RWPE1 (cell line): ENCODE data around the gene HES5.

Experiments
- CTCF ChIA-PET: fragments of 350-600 bp; sonication (Branson Sonifier 250); formaldehyde crosslinking; extraction: SDS; loops from one replicate; lab custom pipeline; 2021; lab: Yijun Ruan, JAX
- POLR2A ChIA-PET: fragments of 400-600 bp; formaldehyde crosslinking; extraction: SDS; loops from one replicate; lab custom pipeline; 2020; ENCODE audit warnings: antibody characterized with exemption; ENCODE audit not compliant: low non-redundant PET; lab: Yijun Ruan, JAX
- DNase-seq: peaks from one replicate; pipeline ENCODE4 v3.0.0; 2012; ENCODE audit warnings: low spot score
- H3K27ac ChIP-seq: fragments of 450-650 bp; 2 replicates; pipeline ENCODE4 v1.5.1; 2017
- TF ChIP-seq, protein P1 (sequence below): fragments of 450-650 bp; conservative IDR thresholded peaks from 2 replicates; pipeline ENCODE4 v1.5.1; 2017; ENCODE audit warnings: low read depth, mild to moderate bottlenecking

Gene HES5

DNA sequence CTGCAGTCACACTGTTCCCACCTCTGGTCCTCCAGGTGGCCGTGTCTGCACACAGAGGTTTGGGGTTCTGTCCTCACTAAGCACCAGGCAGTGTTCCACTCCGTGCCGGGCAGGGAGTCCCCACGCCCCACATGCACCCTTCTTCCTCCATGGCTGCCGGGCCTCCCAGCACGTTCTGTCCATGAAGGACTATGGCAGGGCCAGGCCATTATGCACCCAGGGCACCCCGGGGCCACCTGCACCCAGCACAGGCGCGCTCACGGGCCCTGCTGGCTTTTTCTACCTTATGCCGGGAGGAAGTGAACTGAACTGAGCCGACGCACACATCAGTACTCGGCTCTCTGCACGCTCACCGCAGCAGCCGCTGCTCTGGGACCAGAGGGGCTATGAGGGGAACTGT is 13.9 kb downstream of the HES5 start:
- H3K27ac ChIP-seq = peak overlapping the region; percentile 8
- POLR2A ChIA-PET = no interaction called here
- TF ChIP-seq, protein P1, sequence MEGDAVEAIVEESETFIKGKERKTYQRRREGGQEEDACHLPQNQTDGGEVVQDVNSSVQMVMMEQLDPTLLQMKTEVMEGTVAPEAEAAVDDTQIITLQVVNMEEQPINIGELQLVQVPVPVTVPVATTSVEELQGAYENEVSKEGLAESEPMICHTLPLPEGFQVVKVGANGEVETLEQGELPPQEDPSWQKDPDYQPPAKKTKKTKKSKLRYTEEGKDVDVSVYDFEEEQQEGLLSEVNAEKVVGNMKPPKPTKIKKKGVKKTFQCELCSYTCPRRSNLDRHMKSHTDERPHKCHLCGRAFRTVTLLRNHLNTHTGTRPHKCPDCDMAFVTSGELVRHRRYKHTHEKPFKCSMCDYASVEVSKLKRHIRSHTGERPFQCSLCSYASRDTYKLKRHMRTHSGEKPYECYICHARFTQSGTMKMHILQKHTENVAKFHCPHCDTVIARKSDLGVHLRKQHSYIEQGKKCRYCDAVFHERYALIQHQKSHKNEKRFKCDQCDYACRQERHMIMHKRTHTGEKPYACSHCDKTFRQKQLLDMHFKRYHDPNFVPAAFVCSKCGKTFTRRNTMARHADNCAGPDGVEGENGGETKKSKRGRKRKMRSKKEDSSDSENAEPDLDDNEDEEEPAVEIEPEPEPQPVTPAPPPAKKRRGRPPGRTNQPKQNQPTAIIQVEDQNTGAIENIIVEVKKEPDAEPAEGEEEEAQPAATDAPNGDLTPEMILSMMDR = no peak
- DNase-seq = no peak
- CTCF ChIA-PET = no interaction called here

DNA sequence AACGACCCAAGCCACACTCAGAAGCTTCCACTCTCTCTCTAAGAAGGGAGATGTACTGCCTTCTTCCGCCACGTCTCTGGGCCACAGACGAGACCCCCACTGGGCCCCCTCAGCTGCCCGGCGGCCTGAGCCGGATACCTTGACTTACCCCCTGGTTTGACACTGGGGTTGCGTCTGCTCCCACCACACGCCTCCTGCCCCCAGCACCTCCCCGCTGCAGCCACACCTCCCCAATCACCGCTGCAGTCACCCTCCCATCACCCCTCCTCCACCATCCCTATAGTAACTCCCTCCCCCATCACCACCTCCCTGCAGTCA is 14.3 kb downstream of the HES5 start:
- peak overlapping the region; percentile 8 for H3K27ac ChIP-seq
- ChIA-PET POLR2A (no interaction called here), CTCF (interaction anchor here (1.0 kb wide), 1 partner anchor 31 kb away, joined by 5 read pairs; no protein-coding TSS in a partner anchor)
- TF ChIP-seq, protein P1 = no peak
- no peak for DNase-seq

DNA sequence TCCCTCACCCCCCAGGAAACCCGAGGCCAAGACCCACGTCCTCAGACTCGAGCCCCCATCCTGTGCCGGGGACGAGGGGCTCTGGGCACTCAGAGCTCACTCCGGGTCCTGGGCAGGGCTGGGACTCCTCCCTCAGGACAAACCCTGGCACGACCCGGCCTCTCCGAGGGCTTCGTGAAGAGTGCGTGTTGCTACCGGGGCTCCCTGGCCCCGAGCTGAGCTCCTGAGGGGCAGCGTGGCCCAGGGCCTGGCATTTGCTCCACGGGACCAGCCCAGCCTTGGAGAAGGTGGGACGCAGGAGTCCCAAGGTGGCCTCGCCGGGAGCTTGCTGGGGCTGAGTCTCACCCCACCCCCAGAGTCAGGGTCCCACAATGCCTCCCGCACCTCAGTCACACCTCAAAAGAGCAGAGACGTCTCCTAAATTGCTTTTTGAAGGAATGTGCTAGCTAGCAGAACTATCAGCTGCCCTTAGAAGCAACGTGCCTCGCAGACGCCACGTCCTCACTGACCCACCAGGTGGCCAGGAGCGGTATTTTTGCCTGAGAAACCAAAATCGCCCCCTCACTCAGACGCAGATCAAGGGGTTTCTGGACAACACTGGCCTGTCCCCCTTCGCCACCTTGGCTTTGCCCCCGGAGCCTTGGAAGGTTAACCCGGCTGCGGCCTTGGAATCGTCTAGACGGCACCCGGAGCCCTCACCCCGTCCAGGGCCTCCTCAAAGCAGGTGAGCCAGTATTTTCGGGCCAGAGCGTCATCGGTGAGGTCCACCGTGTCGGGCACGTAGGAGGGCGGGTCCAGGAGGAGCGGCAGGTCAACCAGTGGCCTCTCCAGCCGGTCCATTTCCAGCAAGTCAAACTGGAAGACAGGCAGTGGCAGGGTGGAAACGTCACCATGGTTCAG is 14.9 kb downstream of the HES5 start:
- POLR2A ChIA-PET = no interaction called here
- H3K27ac ChIP-seq = 0 out of 2 replicates have a peak overlapping the region, but pooled peaks have one; percentile 8
- CTCF ChIA-PET = interaction anchor here (0.5 to 1.0 kb wide), 4 partner anchors 8 to 50 kb away, joined by 3 to 5 read pairs (median 4); partner anchors contain the start of gene TNFRSF14
- TF ChIP-seq, protein P1 = no peak
- no peak for DNase-seq

DNA sequence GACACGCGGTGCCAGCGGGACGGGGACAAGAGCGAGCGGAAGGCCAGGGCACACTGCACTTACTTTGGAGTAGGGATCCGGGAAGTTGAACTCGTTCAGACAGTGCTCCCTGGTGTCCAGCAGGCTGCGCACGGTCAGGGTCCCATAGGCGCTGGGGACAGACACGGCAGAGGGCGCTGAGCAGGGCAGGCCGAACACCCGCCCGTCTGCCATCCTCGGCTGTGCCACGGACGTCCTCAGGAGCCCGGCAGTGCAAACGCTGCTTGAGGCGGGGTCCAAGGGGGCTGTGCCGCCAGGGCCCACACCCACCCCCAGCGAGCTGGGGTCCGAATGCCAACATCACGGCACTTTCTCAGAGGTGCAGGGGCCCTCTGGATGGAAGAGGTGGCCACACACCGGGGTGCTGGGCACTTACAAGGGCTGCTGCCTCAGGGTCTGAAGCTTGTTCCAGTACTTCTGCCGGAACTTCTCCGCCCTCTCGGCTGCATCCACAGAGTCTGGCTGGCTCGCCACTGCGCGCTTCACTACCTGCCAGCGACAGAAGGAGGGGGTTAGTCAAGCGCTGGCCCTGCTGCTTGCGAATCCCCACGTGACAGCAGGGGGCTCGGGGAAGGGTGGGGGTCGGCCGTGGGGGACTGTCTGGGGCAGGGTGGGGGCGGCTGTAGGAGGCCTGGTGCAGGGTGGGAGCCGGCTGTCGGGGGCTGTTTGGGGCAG is 16.0 kb downstream of the HES5 start:
- TF ChIP-seq, protein P1 = no peak
- ChIA-PET CTCF (no interaction called here), POLR2A (no interaction called here)
- H3K27ac ChIP-seq = peak overlapping the region; percentile 15; the same call in 1 of the 2 replicates
- no peak for DNase-seq

GRCh38 chr1:2512862-2513421 is 17.1 kb downstream of the HES5 start:
- TF ChIP-seq, protein P1 = no peak
- POLR2A ChIA-PET = no interaction called here
- CTCF ChIA-PET = no interaction called here
- no peak for DNase-seq
- peak overlapping the region; percentile 15 for H3K27ac ChIP-seq
